Prostate gland (tissue), 2 donors: ENCODE results near the gene MTMR11.

Experiments used
- CTCF ChIP-seq, 4 experiments: fragments of 200-600 bp in 2 of 4; fragments of 450-650 bp in 2 of 4; sonication (generic) in 2 of 4; IDR thresholded peaks; 1 replicate in 3 of 4; 2 replicates in 1 of 4; pipeline ENCODE4 v1.5.1; 2016 to 2019; ENCODE audit warnings: antibody characterized with exemption in 4 of 4, mild to moderate bottlenecking in 2 of 4, moderate library complexity in 2 of 4
- POLR2A ChIP-seq: fragments of 450-650 bp; IDR thresholded peaks from one replicate; pipeline ENCODE4 v1.6.1; 2016; ENCODE audit warnings: antibody characterized with exemption, mild to moderate bottlenecking
- POLR2AphosphoS5 ChIP-seq: sonication (generic); formaldehyde crosslinking; IDR thresholded peaks from one replicate; pipeline ENCODE4 v1.6.1; 2017; ENCODE audit warnings: antibody characterized with exemption

GRCh38 chr1:149972547-149972946 is 35.9 kb upstream of the MTMR11 start:
- TF ChIP-seq CTCF (IDR thresholded peaks at IDR 0.05) (no peak), POLR2AphosphoS5 (no peak), POLR2A (no peak)
